Measurements from ENCODE around the gene GRK2.

The GRK2 gene

DNA sequence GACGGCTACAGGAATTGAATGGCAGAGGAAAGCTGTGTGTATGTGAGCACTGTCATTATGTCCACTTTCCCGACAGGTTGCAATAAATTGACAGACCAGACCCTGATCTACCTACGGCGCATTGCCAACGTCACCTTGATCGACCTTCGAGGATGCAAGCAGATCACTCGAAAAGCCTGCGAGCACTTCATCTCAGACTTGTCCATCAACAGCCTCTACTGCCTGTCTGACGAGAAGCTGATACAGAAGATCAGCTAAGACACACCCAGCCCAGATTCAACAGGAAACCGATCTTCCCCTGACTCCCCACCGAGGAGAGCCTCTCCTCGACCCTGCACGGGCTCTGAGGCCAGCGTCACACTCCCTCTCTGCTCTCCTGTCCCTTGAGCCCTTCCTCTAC lies 11.5 kb upstream of the GRK2 start:
- no peak for DNase-seq (ENCODE audit: low spot score)

DNA sequence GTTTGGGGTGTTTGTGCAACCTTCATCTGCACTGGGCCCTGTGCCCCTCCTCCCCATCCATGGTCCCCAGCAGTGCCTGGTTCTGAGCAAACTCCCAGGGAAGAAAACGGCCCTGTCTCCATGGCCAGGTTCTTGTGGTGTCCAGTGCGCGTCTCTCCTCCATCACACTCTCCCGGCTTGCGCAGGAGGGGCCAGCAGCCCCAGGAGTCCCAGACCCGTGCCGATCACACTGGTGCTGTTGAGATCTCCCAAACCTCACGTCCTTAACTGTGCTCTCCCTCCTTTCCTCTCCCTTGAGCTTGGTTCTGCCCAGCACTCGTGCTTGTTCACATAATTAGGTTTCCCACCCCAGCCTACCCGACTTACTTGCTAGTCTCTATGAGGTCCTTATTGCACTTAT lies 10.9 kb upstream of the GRK2 start:
- no peak for DNase-seq (ENCODE audit: low spot score)

DNA sequence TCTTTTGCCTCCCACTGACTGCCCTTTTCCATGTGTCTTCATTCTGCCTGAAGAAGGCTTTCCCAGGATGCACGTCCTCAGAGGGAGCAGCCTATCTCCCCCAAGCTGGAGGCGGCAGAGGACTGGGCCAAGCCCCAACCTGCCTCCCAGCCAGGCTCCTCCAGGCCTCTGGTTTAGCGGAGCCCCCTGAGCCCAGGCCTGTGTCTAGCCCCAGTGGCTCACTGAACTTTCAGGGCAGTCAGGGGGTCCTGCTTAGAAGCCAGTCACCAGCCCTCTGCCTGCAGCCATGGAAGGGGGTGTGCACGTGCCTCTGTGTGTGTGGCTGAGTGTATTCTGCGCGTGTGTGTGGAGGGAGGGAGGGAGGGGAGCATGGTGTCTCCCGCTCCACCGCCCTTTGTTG lies 10.4 kb upstream of the GRK2 start:
- DNase-seq (ENCODE audit: low spot score) = no peak

DNA sequence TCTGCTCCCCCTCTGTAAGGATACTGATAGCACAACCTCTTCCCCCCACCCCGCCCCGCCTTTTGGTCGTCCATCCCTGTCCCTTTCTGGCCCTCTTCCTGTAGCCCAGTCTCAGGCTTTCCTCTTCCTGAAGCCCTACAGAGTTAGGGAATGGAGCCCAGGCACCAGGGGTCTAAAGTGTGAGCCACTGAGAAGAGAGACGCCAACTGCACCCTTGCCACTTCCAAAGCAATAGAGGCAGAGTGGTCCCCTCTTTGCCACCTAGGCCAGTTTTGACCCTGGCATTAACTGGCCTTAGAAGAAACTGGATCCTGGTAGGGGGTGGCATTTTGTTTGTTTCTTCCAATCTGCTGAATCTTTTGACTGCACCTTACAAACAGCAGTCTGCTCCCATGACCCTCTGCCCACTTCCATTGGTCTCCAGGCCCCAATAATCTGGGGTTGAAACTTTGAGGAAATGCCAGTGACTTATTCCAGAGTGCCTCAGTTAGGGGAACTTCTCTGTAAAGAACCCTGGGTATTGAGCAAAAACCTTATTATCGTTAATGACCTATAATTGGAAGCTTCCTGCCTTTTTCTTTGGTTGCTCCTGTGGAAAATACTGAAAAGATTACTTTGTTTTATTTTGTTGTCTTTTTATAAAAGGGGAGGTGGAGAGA lies 9.7 kb upstream of the GRK2 start:
- DNase-seq (ENCODE audit: low spot score) = no peak

DNA sequence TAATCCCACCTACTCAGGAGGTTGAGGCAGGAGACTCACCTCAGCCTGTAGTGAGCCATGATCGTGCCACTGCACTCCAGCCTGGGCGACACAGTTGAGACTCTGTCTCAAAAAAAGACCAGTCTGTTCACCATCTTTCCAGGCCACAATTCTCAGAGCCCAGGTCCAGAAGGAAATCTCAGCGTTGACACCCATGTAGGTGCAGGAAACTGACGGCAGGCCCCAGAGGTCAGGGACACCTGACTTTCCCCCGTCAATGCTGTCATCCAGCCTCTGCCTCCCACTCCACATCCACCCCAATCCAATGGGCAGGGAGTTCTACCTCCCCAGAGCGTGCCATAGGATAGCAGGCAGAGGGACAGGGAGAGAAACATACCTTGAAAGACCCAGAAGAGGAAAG lies 5.9 kb upstream of the GRK2 start:
- no peak for DNase-seq (ENCODE audit: low spot score)

DNA sequence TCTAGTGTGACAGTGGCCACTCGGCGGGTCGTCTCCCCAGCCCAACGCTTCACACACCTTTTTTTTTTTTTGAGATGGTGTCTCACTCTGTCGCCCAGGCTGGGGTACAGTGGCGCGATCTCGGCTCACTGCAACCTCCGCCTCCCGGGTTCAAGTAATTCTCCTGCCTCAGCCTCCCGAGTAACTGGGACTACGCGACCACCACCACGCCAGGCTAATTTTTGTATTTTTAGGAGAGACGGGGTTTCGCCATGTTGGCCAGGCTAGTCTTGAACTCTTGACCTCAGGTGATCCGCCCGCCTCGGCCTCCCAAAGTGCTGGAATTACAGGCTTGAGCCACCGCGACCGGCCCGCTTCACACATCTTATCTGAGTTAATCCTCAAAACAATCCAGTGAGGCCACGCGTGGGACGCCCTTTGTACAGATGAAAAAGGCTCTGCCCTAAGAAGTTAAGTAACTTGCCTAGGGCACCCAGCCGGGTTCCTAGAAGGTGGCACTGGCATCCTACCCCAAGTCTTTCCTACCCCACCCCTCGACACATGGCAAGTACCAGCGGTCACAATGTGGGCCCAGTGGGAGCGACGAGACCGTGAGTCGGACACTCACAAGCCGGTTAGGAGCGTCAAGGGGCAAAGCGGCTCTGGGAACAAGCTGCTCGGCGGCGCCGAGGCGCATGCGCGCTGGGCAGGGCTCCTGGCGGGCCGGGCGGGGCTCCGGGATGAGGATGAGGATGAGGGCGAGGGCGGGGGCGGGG lies 5.2 kb upstream of the GRK2 start:
- peak; percentile 89 for DNase-seq (ENCODE audit: low spot score)

DNA sequence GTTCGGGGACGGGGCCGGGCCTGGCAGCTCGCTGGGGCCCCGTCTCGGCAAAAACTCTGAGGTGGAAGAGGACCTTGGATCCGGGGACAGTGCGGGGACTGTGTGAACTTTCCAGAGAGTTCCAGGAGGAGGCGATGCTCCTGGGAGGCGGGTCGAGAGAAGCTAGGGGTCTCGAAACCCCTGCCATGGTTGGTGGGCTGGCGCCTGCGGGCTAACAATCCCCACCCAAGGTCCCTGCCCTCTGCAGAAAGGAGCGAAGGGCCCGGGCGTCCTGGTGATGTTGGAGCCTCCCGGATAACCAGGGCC lies 4.7 kb upstream of the GRK2 start:
- no peak for DNase-seq (ENCODE audit: low spot score)

DNA sequence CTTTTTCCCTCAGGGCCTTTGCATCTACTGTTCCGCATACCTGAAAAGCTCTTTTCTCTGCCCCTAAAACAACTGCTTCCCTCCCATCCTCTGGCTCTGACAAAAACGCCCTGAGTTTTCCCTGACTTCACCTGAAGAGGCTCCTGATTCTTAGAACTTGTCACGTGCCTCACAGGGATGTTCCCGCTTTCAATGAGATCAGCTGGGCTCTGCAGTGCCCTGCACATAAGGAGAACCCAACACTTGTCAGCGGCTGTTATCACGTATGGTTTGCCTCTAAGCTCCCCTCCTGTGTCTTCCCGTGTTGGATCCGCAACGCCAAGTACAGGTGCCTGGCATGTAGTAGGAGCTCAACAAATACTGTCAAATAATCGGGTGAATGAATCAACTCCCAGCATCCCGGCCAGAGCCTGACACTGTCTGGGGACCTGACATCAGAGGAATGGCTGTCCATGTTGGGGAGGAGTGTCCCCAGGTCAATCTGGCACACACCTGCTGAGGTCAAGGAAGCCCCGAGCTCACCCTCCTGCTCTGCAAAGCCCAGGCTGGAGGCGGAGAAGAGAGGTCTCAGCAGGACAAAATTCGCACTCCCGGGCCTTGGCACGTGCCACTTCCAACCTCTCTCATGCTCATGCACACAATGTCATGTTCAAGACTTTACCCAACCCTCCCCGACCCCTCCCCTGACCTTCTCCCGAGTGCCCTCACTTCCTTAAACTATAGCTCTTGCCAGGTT lies 4.2 kb upstream of the GRK2 start:
- no peak for DNase-seq (ENCODE audit: low spot score)

DNA sequence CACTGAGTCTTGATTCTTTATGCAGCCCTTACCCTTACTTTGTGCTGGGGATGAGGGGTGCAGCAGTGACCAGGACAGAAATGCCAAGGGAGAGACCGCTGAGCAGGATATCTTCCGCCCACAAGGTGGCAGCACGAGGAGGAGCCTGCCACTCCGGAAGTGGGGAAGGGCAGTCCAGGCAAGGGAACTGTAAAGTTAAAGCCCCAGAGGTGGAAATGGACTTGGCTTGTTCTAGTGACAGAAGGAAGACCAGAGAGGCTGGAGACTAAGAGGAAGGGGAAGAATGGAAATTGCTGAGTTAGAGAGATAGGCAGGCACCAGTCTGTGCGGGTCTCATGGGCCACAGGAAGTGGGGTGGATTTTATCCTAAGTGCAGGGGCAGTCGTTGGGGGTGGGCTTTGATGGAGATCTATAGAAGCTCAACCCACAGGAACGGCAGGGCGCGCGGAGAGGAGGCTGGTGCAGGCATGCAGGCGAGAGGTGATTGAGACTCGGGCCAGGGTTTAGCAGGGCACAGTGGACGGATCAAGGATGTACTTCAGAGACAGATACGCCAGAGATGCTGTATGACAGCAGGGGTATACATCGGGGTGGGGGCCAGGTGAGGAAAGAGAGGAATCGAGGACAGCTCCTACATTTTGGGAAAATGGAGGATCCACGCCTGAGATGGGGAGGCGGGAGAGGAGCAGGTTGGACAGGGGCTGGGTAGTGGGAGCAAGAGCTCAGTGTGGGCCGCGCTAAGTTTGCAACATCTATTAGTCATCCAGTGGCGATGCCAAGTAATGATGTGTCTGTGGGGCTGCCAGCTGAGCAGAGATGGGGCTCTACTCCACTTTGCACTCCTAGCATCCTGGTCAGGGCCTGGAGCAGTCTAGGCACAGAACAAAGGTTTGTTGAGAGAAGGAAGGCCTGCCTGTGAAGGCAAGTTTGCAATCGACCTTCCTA lies 3.3 kb upstream of the GRK2 start:
- peak; percentile 91 for DNase-seq (ENCODE audit: low spot score)

DNA sequence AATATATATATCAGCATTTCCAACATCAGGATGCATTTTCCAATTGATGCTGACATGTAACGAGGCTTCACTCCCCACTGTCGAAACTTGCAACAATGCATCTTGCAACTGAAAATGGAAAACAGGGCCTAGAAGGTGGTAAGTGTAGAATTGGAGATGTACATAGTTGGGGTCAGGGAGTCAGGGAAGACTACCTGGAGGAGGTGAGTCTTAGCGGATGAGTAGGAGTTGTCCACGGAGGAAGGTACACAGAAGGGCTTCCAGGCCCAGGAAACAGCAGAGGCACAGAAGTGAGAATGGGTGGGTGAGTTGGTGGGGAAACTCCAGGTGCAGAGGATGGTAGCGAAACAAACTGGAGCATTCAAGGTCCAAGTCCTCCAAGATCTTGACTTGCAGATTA lies 2.0 kb upstream of the GRK2 start:
- DNase-seq (ENCODE audit: low spot score) = no peak

DNA sequence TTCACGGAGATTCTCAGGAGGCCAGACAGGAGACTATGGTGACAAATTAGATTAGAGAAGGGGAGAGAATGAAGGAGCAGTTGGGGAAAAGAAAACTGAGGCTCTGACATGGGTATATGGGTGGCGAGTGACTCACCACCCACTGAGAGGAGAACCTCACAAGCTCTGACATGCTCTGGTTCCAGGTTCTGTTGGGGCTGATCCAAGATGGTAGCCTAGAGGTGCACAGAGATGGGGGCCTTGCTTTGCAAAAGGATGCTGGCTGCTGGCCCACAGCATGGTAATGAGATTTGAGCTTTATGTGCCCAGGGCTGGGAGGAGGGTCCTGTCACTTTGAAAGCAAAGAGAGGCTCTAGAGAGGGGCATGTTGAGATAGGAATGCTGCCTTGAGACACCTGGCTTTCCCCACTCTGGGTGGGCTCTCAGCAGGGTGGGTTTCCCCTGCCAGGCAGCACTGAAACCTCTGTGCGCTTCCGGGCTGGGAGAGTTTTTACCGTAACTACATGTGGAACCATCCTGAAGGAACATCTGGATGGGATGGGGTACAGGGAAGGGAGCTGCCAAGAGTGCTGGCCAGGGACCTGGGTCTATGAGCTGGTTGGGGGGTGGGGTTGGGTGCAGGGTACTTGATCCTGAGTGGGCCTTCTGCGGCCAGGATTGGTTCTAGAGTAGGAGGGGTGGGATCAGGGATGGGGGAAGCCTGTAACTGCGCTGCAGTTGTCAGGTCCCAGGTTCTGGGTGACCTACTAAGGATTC lies 1.2 kb upstream of the GRK2 start:
- no peak for DNase-seq (ENCODE audit: low spot score)

DNA sequence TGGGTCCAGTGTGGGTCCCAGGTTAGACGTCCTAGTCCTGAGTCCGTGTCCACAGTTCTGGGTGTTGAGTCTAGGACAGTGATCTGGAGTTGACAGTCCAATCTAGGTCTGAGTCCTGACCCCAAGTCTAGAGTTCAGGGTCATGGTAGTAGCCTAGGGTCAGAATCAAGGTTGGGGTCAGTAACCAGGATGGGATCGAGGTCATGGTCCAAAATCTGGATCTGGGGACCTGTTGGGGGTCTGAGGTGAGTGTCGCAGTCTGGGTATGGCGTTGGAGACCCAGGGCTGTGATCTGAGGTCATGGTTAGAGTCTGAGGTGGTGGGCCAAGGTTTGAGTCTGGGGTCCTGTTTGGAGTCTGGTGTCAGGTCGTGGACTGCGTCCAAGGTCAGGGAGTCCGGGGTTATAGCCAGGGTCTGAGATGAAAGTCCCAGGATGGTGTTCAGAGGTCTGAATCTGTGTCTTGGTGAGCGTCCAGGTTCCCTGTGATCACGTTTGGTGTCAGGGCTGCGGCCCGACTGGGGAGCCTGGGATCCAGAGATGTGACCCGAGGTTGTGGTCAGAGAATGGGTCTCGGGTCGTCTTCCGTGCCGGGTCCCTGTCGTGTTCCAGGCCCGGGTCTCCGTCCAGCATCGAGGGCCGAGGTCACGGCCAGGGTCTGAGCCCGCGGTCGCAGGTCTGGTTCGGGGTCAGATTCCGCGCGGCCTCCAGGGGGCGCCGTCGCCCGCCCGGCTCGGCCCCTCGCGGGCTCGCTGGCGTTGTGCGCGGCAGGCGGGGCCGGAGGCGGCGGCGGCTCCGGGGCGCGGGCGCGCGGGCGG lies 432 bp upstream of the GRK2 start:
- peak; percentile 93 for DNase-seq (ENCODE audit: low spot score)

DNA sequence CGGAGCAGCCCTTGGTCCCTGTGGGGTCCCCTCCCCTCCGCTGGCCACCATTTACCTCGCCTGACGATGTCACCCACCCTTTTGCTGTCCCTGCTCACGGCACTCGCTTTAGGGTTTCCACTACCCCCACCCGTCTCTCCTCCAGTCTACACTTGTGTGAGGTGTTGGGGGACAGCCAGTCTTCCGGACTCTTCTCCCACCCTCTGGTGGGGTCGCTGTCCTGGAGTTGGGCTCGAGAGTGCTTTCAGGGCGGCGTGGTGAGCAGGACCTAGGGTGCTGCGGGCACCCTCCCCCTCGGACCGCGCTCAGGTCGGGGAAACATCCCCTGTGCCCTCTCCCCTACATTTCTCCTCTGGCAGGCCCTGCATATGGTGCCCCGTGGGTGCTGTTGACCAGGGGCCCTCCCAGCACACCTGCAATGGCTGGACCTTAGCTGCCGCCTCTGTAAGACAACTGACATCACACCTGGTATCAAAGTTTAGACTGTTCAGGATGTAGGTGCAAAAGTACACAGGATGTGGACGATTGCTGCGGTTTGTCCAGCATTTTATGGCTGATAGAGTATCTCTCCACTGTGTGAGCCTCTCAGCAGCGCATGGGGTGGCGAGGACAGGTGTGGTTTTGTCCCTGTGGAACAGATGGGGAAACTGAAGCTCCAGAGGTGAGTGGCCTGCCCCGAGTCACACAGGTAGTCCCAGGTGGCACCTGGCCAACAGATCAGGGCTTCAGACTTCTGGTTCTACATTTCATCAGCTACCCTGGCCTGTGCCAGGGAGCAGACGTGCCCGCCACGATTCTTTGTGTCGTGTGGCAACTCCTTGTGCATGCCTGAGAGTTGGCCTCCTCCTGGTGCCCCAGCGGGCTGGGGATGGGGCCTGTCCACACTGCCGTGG lies 1.2 kb downstream of the GRK2 start:
- no peak for DNase-seq (ENCODE audit: low spot score)

DNA sequence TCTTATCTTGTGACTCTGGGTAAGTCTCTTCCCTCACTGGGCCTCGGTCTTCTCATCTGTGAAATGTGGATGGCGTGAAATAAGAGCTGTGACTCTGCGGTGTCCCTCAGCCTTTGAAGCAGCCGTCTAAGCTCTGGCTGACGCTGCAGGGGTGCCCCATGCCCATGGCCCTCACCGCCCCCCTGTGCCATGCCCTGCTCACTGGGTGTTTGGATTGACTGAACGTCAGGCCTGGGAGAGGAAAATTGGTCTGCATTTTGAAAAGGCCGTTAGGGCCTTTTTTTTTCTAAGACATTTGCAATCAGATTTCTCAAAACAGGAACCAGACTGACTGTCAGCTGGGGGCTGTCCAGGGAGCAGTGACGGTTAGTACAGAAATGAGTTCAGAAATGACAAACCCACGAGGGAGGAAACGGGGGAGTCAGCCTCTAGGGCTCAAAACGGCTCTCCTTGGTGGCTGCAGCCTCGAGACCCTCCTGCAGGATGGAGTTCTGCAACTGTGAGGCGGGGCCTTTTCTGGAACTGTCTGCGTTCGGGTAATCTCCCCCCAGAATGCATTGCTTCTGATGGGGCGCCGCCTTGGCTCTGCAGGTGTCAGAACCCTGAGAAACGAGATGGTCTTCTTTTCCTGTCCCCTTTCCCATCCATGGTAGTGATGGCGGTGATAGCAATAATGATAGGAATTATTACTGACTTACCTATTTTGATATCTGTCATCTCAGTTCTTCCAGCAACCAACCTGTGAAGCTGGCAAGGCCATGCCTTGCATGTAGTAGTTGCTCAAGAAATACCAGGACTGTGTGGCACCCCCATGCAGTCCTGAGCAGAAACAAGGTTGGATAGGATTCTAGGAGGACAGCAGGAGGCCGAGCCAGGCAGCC lies 2.0 kb downstream of the GRK2 start:
- DNase-seq (ENCODE audit: low spot score) = no peak

DNA sequence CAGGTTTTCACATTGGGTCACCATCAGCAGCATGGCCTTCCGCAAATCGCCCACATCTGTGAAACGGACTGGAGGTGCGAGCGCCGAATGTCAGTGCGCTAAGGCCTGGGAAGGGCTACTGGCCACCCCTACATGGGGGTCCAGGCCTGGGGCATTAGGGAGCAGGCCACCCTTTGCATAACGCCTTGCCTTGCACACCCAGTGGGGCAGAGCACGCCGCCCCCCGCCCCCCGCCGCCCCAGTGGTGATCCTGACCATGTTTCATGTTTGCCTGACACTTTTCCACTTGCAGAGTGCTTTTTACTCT lies 2.6 kb downstream of the GRK2 start:
- DNase-seq (ENCODE audit: low spot score) = no peak

DNA sequence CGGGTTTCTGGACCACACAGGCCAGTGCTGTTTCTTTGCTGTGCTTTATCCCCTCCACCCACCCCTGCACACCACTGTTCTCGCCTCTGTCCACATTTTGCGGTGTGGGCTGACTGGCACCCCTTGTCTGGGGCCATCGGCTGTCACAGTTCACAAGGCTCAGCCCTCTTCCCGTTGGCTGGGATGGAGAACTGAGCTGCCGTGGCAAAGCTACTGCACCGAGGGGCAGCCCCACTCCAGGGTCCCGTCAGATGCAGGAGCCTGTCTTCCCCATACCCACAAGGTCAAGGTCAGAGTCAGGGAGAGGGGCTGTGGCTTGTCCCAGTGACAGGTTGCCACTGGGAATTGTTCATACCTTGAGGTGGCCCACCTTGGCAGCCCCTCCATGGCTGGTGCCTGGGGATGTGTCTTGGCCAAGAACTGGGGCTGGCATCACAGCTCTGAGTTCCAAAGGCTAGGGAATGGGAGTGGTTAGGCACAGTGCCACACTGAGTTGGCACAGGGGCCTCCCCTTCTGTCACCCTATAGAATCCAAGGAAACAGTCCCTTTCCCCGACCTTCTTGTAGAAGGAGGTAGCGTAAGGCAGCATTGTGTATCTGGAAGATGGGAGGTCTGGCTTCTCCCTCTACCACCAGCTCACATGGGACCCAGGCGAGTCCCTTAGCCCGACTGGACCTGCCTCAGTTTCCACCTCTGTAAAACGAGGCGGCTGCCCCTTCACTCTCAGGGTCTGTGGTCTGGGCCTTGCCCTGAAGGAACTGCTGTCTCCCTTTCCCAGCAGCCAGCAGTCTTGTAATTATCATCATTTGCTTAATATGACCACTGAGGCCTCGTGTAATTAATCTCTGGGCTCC lies 3.4 kb downstream of the GRK2 start:
- DNase-seq (ENCODE audit: low spot score) = no peak

DNA sequence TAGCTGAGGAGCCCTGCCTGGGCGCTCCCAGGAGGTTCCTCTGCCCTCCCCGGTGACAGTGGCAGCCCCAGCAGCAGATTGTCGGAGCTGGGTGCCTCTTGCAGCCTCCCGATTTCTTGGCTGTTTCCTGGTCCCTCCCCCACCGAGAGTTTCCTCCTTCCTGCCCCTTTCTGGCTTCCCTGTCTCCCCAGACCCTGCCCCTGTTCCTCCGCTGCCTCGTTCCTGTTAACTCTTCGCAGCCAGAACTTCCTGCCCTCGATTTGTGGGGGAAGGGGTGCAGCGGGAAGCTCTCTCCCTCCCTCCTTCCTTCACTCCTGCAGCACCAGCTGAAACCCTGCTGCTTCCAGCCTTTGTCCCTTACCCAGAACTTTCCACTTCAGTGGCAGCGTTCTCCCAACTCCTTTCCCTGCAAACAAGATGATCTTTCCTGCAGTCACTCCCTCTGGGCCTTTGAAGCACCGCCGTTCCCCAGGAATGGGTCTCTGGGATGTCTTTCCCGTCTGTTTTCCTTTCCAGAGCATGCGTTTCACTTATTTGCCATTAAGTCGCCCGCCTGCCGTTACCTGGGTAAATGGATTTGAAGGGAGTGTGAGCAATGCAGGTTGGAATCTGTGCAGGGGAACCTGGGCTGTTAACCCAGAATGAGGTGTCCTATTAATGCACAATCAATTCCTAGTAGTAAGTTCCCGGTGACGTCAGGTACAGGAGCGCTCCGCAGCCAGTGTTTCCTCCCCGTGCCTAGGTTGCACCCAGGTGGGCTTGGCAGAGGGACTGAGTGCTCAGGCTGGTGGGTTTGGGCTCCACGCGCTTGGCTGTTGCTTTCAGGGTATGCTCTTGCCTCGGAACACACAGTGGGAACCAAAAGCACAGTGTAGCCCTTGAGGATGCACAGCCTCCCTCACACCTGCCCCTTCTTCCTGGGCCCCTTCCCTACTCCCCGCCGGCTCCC lies 4.3 kb downstream of the GRK2 start:
- peak; percentile 72 for DNase-seq (ENCODE audit: low spot score)

Data from iPS-NIHi11 (cell line).